Fibroblast of skin of left biceps (primary cell): ENCODE data around the gene ACP2.

ENCODE experiments used
- DNase-seq, 2 experiments: peaks; one replicate each; pipeline ENCODE4 v3.0.0-alpha.2; 2013; ENCODE audit warnings: low read depth in 2 of 2

ACP2 gene

DNA sequence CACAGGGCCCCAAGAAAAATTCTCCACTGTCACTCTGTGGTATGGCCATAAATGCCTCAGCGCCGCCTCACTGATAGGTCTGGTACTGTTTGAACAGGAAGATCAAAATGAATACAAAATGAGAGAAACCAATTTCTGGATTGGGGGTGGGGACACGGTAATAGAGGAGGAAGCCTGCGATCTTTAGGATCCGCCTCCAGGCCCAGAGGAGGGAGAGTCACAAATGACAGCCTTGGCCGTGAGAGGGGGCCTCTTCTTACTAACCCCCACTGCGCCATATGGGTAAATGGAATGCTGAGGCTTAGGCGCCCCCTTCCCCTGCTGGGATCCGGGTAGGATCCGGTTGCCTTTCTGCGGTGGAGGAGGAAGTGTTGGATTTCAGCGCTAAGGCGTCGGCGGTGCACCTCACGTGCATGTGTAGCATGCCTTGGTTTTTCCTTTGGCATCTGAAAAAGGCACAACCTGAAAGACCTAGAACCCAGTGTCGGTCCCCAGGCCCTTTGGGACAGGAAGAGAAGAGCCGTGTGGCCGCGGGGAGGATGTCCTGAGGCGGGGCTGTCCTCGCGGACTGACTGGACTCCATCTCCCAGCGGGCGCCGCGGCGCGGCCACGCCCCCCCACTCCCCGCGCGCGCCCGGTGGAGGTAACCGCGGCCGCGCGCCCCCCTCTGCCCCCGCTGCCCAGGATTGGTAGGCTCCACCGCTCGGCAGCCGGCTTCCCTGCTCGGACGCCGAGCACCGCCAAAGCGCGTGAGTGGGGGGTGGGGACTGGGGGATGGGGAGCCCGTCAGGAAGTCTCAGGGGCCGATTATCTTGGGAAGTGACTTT lies 20.6 kb upstream of the ACP2 start:
- DNase-seq: peak; percentile 75 to 78

DNA sequence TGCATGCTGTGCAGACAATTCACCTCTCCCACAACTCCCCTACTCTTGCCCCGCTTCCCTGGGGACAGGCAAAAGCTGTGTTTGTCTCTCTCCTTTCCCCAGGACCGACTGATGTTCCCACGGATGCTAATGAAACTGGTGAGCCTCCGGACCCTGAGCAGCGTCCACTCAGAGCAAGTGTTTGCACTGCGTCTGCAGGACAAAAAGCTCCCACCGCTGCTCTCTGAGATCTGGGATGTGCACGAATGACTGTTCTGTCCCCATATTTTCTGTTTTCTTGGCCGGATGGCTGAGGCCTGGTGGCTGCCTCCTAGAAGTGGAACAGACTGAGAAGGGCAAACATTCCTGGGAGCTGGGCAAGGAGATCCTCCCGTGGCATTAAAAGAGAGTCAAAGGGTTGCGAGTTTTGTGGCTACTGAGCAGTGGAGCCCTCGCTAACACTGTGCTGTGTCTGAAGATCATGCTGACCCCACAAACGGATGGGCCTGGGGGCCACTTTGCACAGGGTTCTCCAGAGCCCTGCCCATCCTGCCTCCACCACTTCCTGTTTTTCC lies 19.9 kb upstream of the ACP2 start:
- DNase-seq: no peak

DNA sequence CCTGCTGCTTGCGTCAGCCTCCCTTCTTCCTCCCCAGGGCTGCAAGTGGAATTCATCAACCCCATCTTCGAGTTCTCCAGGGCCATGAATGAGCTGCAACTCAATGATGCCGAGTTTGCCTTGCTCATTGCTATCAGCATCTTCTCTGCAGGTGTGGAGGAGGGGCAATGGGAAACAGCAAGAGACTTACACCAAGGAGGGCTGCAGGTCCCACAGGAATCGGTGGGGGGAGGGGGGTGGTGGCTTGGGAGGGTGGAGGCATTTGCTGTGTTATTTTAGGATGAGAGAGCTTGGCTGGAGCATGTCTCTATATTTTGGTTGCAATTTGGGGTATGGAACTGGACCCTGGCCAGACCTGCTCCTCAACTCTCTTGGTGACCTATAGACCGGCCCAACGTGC lies 19.3 kb upstream of the ACP2 start:
- DNase-seq: no peak

DNA sequence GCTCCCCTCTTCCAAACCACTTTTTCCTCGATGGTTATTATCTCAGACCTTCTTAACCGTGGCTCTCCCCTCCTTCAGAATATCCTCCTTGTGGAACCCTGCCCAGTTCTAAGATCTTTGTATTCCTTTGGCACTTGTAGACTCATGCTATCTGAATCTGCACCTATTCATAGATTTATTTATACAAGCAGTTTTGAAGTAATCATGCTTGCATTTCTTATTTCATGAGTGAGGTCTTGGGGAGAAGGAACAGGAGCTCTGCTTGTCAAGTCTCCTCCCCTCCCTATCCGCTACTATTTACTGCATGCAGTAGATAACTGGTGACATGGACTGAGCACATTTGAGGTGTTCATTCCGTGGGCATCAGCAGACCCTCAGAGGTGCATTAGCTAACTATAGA lies 15.9 kb upstream of the ACP2 start:
- DNase-seq: no peak

DNA sequence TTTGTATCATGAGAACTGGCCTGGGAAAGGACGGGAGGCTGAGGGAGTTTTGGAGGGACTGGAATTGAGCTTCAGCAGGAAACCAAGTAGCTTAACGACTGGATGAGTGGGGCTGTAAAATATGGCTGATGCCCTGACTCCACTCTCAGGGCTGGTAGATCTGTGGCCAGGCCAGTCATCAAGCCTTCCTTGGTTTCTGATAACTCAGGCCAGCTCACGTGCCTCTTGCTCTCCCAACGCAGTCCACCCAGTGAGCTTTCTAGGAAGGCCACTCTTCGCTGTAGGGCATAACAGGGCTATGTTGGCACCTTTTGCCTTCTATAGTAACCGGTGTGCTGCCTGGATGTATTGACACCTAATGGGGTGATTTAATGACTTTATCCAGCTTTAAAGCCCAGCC lies 15.5 kb upstream of the ACP2 start:
- DNase-seq: no peak

DNA sequence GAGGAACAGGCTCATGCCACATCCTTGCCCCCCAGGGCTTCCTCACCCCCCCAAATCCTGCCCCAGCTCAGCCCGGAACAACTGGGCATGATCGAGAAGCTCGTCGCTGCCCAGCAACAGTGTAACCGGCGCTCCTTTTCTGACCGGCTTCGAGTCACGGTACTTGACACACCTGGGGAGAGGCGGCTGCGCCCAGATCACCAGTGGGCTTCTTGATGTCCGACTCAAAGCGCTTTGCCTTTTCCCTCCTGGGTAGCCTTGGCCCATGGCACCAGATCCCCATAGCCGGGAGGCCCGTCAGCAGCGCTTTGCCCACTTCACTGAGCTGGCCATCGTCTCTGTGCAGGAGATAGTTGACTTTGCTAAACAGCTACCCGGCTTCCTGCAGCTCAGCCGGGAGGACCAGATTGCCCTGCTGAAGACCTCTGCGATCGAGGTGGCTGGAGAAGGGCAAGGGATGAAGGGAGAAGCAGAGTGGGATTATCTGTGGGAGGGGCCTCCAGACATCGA lies 12.7 kb upstream of the ACP2 start:
- DNase-seq: no peak

DNA sequence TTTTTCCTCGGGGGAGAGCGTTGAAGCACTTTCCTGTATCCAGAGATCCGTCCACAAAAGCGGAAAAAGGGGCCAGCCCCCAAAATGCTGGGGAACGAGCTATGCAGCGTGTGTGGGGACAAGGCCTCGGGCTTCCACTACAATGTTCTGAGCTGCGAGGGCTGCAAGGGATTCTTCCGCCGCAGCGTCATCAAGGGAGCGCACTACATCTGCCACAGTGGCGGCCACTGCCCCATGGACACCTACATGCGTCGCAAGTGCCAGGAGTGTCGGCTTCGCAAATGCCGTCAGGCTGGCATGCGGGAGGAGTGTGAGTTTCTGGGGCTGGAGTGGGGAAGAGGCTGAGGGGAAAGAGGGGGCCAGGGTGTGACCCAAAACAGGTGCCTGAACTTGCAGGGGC lies 11.8 kb upstream of the ACP2 start:
- DNase-seq: no peak

DNA sequence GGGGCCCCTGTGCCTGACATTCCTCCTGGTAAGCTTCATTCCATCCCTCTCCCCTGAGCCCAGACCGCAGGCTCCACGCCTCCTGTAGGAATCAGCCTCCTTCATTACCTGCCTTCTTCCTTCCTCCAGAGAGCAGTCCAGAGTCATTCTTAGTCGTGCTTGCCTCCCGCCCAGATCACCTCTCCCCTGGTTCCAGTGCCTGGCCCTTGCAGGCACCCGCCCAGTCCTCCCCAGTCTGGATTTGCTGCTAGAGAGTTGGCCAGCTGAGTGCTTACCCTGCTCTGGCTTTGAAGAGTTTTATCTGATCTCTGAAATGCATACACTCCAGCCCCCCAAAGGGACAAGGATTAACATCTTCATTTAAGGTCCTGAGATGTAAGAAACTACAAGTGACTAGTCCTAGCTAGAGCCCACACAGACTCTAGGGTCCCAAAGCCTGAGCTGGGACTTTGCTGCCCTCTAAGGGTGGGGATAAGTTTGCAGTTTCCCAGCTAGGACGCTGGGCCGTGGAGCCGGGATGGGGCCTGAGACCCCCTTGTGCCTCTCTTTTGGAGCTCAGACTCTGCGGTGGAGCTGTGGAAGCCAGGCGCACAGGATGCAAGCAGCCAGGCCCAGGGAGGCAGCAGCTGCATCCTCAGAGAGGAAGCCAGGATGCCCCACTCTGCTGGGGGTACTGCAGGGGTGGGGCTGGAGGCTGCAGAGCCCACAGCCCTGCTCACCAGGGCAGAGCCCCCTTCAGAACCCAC lies 10.8 kb upstream of the ACP2 start:
- DNase-seq: no peak

DNA sequence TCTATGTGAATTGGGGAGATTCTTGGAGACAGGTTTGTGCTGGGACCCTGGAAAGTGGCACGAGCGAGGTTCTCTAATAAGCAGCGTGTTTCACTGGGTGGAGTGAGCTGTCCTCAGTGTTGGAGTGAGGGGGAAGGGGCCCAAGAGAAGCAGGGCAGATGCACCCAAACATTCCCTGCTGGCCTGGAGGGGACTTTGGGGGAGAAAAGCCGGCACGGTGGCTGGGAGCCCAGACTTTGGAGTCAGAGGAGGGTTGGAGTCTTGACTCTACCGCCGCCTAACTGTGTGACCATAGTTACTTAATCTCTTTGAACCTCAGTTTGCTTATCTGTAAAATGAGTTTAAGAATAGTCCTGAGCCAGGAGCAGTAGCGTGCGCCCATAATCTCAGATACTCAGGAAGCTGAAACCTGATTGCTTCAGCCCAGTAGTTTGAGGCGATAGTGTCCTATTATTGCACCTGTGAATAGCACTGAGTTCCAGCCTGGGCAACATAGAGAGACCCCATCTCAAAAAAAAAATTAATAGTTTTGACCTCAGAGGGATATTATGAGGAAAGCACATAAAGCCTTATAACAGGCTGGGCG lies 9.8 kb upstream of the ACP2 start:
- DNase-seq: no peak

DNA sequence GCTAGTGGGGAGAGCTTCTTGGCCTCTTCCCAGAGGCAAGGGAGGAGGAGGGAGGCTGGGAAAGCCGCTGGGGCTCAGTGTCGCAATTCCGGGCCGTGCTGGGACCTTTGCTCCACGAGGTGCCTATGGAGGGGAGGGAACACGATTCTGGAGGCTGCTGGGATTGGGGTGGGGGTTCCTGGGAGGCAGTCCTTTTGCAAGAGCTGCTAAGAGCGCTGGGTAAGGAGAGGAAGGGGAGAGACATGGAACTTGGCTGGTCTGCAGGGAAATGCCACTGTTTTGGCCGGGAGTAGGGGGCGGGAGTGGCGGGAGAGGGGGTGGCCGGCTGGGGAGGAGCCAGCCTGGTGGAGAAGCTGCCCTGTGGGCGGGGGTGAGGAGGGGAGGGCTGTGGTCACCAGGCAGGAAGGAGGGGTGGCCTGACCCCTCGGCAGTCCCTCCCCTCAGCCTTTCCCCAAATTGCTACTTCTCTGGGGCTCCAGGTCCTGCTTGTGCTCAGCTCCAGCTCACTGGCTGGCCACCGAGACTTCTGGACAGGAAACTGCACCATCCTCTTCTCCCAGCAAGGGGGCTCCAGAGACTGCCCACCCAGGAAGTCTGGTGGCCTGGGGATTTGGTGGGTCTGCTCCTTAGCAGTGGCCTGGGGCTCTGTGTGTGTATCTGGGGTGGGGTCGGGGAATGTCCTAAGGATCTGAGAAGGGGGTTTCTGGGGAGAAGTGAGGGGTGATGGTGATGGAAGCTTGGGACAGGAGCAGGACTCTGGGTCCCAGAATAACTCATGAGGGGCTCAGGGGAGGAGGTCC lies 9.1 kb upstream of the ACP2 start, which contains the start of gene NR1H3:
Gene NR1H3 (plus strand): TSS at position 480 of the 800 bp plus-strand sequence. CDS start 1,221 bp downstream, outside the sequence.
- no peak for DNase-seq

DNA sequence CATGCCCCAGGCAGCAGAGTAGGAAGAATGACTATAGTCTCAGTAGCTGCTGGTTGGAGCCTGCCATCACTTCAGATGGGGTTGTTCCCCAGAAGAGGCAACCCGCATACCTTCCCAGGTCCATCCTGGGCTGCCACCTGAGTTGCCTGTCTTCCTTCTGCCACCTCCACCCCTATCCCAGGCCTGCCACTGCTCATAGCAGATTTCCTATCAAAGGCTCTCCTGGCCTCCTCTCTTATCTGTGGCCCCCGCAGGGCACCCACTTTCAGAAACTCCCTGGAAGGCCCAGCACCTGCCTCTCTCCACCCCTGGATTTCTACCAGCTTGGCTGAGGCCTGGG lies 8.5 kb upstream of the ACP2 start:
- DNase-seq: no peak

DNA sequence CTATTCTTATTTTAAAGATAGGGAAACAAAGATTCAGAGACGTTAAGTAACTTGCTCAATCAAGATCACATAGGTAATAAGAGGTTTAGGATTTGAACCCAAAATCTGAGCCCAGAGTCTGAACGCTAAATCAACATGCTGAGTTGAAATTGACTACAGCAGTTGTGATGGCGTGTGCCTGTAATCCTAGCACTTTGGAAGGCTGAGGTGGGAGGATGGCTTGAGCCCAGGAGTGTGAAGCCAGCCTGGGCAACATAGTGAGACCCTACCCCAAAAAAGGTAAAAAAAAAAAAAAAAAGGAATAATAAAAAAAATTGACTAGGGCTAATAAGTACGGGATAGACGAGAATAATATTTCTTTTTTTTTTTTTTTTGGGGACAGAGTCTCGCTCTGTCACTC lies 7.8 kb upstream of the ACP2 start:
- DNase-seq: no peak

DNA sequence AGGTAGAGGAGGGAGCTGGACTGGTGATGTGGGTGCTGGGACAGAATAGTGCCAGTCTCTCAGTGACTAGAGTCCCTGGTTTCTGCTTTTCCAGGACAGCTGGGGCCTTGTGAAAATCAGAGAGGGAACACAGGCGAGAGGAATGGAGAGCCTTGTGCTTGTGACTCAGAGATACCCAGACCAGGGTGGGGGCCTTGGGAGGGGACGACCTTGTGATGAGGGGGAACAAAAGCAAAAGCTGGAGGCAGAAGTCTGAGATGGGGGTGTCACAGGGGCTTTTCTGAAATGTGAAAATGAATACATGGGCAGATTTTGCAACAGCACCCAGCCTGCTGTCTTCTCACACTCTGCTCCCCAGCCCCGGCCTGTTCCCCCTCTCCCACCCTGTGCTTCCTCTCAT lies 5.8 kb upstream of the ACP2 start:
- DNase-seq: no peak

DNA sequence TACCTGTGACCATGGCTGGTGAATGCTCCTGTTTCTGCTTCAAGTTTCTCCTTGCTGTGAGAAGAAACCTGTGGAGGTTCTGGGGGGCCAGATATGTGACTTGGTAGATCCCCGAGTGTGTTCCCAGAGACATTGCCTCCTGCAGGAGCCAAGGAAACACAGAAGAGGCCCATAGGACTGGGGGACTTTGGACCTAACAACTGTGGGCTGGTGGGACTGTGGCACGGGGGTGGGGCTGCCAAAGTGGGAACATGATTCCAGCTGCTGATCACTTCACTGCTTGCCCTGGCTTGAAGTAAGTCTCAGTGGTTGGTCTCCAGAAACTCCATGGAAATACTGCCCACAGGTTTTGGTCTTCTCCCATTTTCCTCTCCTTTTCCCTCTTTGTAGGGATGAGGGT lies 5.0 kb upstream of the ACP2 start:
- no peak for DNase-seq

DNA sequence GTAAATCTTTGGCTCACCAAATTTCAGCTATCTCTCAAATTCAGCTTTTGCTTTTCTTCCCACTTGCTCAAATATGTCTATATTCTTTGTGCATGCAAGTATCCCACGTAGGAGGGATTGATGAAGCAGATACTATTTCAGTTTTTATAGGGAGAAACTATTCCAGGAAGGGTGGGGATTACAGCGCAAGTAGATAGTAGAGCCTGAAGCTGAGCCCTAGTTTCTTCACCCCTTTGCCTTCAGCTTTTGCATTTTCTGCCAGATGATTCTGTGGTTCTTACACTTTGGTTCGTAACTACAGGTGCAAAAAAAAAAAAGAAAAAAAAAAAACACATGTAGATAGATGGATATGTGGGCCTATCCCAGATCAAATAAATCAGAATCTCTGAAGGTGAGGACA lies 3.1 kb upstream of the ACP2 start:
- DNase-seq: no peak

DNA sequence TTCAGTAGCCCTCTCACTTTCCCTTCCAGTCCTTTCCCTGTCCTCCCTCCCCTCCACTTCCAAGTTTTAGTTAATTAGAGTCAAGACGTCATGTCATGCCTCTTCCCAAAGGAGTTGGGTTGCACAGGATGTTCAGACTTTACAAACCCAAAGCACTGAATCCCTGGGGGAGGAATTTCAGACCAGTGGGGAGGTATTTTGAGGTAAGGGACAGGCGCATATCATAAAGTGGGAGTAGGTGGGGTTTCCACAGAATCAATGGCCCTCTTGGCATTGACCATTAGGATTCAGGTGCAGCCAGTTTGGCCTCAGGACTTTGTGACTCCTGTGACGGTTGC lies 733 bp upstream of the ACP2 start:
- no peak for DNase-seq

DNA sequence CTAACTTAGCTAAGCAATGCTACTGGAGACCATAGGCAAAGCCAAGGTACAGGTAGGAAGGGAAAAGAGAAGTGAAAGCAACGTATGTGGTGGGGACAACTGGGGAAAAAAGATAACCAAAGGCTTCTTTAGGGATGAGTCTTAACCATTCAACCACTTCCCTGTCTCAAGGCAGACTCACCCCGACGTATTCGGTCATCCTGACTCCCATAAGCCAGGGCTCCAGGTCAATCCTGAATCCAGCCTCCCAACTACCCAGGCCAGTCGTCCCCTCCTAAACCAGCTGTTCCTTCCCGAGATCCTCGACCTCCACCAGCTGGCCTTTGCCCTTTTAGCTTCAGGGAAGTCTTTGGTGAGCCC lies 330 bp downstream of the ACP2 start:
- DNase-seq: no peak

DNA sequence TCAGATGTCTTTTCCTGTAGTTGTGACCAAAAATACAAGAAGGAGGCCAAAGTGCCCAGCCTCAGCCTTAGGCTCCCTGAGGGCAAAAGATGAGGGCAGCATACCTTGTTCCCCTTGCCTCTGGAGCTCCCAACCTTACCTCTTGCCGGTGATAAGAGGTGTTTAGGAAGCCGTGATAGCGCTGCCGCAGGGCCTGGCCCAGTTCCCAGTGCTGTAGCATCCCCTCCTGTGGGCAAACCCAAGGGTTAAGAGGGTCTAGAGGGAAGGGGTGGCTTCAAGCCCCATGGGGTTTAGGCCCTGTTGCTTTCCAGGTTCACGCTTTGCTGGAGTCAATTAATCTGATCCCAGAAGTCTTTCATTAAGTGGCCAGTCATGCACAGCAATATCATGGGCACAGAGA lies 1.1 kb downstream of the ACP2 start:
- no peak for DNase-seq

DNA sequence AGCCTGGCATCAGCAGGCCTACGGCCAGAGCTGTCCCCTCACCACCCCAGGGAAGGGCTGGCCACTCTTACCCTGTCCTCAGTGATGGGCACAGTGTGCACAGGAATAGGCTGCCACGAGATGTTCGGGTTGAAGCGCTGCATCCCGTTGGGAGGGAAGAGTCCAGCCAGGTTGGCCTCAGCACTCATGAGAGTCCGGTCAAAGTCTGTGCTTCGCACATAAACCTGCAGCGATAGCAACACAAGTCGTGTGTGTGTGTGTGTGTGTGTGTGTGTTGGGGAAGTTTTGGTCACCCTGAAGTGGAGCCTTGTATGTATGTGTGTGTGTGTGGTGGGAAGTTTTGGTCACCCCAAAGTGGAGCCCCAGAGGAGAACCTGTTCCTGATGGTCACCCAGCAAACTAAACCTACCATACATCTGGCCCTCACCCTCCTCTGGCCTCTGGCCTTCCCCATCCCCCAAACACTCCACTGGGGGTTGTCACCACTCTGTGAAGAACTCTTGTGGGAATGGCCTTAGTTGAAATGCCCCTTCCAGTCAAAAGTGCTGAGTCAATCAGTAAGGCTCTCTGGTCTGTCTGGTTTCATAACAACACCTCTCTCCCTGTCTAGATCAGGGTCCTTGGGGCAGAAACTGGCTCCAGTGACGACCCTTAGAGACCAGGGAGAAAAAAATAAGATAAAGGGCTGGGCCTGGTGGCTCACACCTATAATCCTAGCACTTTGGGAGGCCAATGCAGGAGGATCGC lies 2.8 kb downstream of the ACP2 start:
- no peak for DNase-seq

DNA sequence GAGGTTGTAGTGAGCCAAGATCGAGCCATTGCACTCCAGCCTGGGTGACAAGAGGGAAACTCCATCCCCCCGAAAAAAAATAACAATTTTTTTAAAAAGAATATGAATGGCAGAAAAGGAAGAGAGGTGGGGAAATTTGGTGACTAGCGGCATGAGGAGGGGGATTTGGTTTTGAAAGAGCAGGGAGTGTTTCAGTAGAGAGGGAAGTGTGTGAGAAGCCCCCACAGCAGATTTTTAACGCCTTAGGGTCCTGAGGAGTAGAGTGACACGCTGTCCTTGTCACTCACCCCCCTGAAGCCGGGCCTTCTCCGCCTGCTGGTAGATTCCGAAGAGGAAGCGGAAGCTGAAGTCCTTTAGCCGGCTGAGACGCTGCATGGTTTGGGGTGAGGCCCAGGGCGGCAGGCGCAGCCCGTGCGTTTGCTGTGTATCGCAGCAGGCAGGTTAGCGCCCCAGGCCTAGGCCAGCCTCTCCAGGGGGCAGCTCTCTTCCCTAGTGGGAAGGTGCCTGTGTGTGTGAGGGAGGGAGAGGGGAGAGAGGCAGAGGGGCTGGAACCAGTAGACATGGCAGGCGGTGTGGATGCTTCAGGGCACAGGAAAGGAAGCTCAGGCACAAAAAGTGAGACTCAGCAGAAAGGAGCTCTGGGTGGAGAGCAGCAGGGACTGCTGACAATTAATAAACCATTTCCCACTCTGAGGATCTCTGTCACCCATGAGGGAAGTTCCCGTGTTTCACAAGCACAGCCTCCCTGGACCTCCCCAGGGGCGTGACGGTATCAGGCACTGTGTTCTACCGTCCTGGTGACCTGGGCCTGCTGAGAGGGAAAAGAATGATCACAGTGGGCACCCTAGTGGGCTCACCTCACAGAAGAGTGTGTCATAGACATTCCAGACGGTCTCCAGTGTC lies 3.9 kb downstream of the ACP2 start:
- DNase-seq: no peak
